Transverse colon (tissue), 4 donors: ENCODE measurements around the gene CNTNAP2. TPM values are rescaled to one million over a fixed set of nuclear protein-coding genes. Genes with fewer than 3 reads are reported as not detected.

Experiments
- DNase-seq: peaks from one replicate; pipeline ENCODE4 v3.0.0-alpha.2; 2019
- H3K27ac ChIP-seq, 4 donors: fragments of 200-600 bp; sonication (generic); 2 replicates each; pipeline ENCODE4 v1.5.1; 2016 to 2018; ENCODE audit warnings: inconsistent platforms in 4 of 4
- H3K27me3 ChIP-seq: fragments of 200-600 bp; sonication (generic); 2 replicates; pipeline ENCODE4 v1.5.1; 2017; ENCODE audit warnings: inconsistent platforms
- H3K36me3 ChIP-seq, 4 donors: fragments of 200-600 bp; sonication (generic); 2 replicates each; pipeline ENCODE4 v1.5.1; 2017 to 2019; ENCODE audit warnings: inconsistent platforms in 4 of 4
- H3K4me1 ChIP-seq, 4 donors: fragments of 200-600 bp; sonication (generic); 2 replicates each; pipeline ENCODE4 v1.5.1; 2017 to 2020; ENCODE audit warnings: inconsistent platforms in 4 of 4
- H3K4me3 ChIP-seq, 4 donors: fragments of 200-600 bp; sonication (generic); 1 replicate in 1 of 4; 2 replicates in 3 of 4; pipeline versions ENCODE4 v1.5.1 to v1.6.1; 2017 to 2019; ENCODE audit warnings: inconsistent platforms in 4 of 4
- H3K9me3 ChIP-seq, 2 donors: fragments of 200-600 bp; sonication (generic); 2 replicates each; pipeline ENCODE4 v1.5.1; 2017 to 2019; ENCODE audit warnings: inconsistent platforms in 2 of 2
- EP300 ChIP-seq: sonication (generic); formaldehyde crosslinking; IDR thresholded peaks from one replicate; pipeline ENCODE4 v1.6.1; 2017; ENCODE audit warnings: antibody characterized with exemption, low read depth
- POLR2A ChIP-seq: fragments of 450-650 bp; IDR thresholded peaks from one replicate; pipeline ENCODE4 v1.6.1; 2016; ENCODE audit warnings: antibody characterized with exemption, mild to moderate bottlenecking, moderate library complexity
- POLR2AphosphoS5 ChIP-seq, 3 donors: sonication (generic); formaldehyde crosslinking; IDR thresholded peaks; one replicate each; pipeline ENCODE4 v1.6.1; 2016; ENCODE audit warnings: antibody characterized with exemption in 3 of 3
- WGBS, 2 donors: methylation state at CpG; one replicate each; pipeline ENCODE4 v1.1.5; 2018; ENCODE audit warnings: low coverage in 1 of 2; 5-methylcytosine and 5-hydroxymethylcytosine counted together
- in situ Hi-C, 4 donors: fragments of 200-750 bp; cut with MboI; loops; one replicate each; pipeline versions ENCODE4 v1.15.0 to v1.15.1; 2017; ENCODE audit warnings: low sequenced_read_pairs in 3 of 4, low pct_ligation_motif_present in 1 of 4, low pct_unique_long_range_greater_than_20kb in 1 of 4
- intact Hi-C: fragments of 100-400 bp; cut with DNase I; formaldehyde crosslinking; loops from one replicate; pipeline ENCODE4 v1.15.1; 2023; ENCODE audit warnings: low total_unique reads
- total RNA-seq, 4 donors: library from RNA; depleted of rRNA; stranded (reverse); fragments of >200 nt; gene quantifications; one replicate each; pipeline ENCODE4 v1.1.0, GENCODE V29; 2016
- TF ChIP-seq, protein P1 (sequence below), 5 experiments: fragments of 200-600 bp in 3 of 5; fragments of 450-650 bp in 2 of 5; sonication (generic) in 3 of 5; IDR thresholded peaks; 1 replicate in 2 of 5; 2 replicates in 3 of 5; pipeline ENCODE4 v1.5.1; 2016 to 2017; ENCODE audit warnings: antibody characterized with exemption in 5 of 5, inconsistent platforms in 3 of 5, mild to moderate bottlenecking in 2 of 5, moderate library complexity in 1 of 5

CNTNAP2 gene
- total RNA-seq, 4 donors from 2014 or later, result 0.60 to 2.9 (median 2.4) TPM

DNA sequence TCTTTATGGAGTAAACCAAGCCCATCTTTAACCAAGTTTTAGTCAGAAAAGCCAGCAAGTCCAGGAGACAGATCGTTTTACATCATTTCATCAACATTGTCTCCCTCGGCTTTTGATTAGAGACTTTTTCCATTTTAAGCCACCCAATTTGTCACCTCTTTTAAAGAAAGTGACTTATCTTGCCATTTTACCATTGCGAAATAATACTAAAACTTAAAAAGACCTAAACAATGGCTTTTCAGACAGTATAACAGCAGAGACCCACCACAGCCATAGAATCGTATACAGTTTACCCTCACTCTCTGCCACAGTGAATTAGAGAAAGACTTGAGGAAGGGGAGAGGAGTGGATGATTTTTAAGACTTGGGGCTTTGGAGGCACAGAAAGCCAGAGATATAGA lies 2114.3 kb downstream of the CNTNAP2 start:
- Histone ChIP-seq H3K27ac (no peak overlapping the region), H3K27me3 (no peaks in the 10 kb centered on the region), H3K4me1 (no peaks in the 10 kb centered on the region), H3K4me3 (no peak overlapping the region), H3K36me3 (no peaks in the 10 kb centered on the region), H3K9me3 (no peaks in the 10 kb centered on the region)
- WGBS, 2 donors, result 75 to 89% methylated on average over 4 of the region's 4 CpGs
- in situ Hi-C loops (no loop called here), intact Hi-C loops (no loop called here)
- no peak for TF ChIP-seq EP300
- TF ChIP-seq, protein P1, sequence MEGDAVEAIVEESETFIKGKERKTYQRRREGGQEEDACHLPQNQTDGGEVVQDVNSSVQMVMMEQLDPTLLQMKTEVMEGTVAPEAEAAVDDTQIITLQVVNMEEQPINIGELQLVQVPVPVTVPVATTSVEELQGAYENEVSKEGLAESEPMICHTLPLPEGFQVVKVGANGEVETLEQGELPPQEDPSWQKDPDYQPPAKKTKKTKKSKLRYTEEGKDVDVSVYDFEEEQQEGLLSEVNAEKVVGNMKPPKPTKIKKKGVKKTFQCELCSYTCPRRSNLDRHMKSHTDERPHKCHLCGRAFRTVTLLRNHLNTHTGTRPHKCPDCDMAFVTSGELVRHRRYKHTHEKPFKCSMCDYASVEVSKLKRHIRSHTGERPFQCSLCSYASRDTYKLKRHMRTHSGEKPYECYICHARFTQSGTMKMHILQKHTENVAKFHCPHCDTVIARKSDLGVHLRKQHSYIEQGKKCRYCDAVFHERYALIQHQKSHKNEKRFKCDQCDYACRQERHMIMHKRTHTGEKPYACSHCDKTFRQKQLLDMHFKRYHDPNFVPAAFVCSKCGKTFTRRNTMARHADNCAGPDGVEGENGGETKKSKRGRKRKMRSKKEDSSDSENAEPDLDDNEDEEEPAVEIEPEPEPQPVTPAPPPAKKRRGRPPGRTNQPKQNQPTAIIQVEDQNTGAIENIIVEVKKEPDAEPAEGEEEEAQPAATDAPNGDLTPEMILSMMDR (IDR thresholded peaks at IDR 0.05), result no peak
- no peak for TF ChIP-seq POLR2A
- no peak for TF ChIP-seq POLR2AphosphoS5 (IDR thresholded peaks at IDR 0.05)
- no peak for DNase-seq

DNA sequence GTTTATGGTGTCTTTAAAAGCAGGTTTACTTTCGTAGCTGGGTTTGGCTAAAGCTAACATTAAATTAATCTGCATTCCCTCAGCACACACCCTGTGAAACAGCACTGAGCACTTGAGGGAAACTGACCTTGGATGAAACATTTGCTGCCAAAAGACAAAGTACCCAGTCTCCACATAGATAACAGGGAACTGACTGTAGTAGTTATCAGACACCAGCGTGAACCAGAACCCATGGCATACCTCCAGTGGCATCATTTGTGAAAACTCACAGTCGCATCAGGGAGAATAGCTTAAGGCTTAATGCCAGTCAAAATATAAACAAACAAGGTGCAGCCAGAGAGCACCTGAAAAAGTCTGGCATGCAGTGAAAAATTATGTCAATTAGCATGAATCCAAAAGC lies 2116.2 kb downstream of the CNTNAP2 start:
- H3K36me3 ChIP-seq, result no peaks in the 10 kb centered on the region
- intact Hi-C loops, result no loop called here
- no peaks in the 10 kb centered on the region for H3K9me3 ChIP-seq
- in situ Hi-C loops, result no loop called here
- no peak for DNase-seq
- H3K4me1 ChIP-seq, result no peaks in the 10 kb centered on the region
- H3K27ac ChIP-seq, result no peak overlapping the region
- 57 to 62% methylated on average over 3 of the region's 3 CpGs for WGBS, 2 donors
- TF ChIP-seq POLR2AphosphoS5 (IDR thresholded peaks at IDR 0.05), result no peak
- TF ChIP-seq EP300, result no peak
- TF ChIP-seq POLR2A, result no peak
- TF ChIP-seq, protein P1 (IDR thresholded peaks at IDR 0.05), result no peak
- H3K4me3 ChIP-seq, result no peak overlapping the region
- H3K27me3 ChIP-seq, result no peaks in the 10 kb centered on the region

DNA sequence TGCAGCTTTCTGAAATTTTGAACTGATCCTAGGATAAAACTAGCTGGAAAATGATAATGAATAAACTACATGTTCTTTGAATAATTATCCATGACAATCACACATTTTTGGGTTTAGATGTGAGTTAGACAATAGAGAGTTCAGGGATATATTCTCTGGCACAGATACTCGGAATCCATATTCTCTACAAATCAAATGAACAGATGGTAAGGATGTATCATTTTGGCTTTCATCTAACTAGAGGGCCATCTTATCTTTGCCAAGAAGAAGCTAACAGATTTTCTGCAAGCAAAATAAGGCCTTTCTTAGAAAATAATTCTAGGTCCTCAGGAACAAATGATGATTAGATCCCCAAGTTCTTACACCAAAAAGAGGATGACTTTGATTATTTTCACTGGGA lies 2118.1 kb downstream of the CNTNAP2 start:
- no peaks in the 10 kb centered on the region for H3K27me3 ChIP-seq
- peaks cover 0 to 6% (median 0%) of the 10 kb centered on the region in 4 donors for H3K4me1 ChIP-seq
- intact Hi-C loops (no loop called here), in situ Hi-C loops (no loop called here)
- no peak overlapping the region for H3K27ac ChIP-seq
- TF ChIP-seq EP300, result no peak
- TF ChIP-seq POLR2A, result no peak
- no peak for TF ChIP-seq POLR2AphosphoS5 (IDR thresholded peaks at IDR 0.05)
- TF ChIP-seq, protein P1 (IDR thresholded peaks at IDR 0.05), result no peak
- no peaks in the 10 kb centered on the region for H3K36me3 ChIP-seq
- 69 to 75% methylated on average over 1 of the region's 1 CpG for WGBS, 2 donors
- H3K9me3 ChIP-seq, result no peaks in the 10 kb centered on the region
- DNase-seq, result no peak
- no peak overlapping the region for H3K4me3 ChIP-seq

DNA sequence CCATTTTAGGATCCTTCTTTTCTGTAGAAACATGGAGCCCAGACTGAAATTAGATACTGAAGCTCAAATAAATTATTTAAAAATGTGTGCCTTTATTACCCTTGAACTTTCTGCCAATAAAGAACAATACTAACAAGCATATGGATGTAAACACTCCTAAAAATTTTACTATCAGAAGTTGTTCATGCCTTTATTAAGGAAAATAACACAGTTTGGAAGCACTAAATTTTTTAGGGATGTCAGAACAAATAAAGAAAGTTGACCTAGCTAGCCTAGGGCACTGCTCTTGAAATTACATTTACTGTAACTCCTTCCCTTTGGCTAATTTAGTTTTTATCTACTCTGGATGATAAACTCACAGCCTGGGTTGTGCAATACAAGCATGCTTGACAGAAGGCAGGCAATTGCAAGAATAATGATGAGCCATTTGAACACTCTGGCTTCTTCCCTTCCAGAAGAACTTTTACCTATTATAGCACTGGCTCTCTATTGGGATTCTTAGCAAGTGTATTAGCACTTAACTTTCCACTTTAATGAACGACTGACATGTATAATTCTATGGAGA lies 2122.2 kb downstream of the CNTNAP2 start:
- no peaks in the 10 kb centered on the region for H3K9me3 ChIP-seq
- peaks cover 13% of the 10 kb centered on the region for H3K27me3 ChIP-seq
- H3K36me3 ChIP-seq, result no peaks in the 10 kb centered on the region
- H3K4me3 ChIP-seq, result no peak overlapping the region
- peaks cover 0 to 10% (median 2%) of the 10 kb centered on the region in 4 donors for H3K4me1 ChIP-seq
- 70 to 71% methylated on average over 1 of the region's 1 CpG for WGBS, 2 donors
- no peak for DNase-seq
- no peak overlapping the region for H3K27ac ChIP-seq
- in situ Hi-C loops (no loop called here), intact Hi-C loops (no loop called here)
- TF ChIP-seq POLR2AphosphoS5 (IDR thresholded peaks at IDR 0.05), result no peak
- TF ChIP-seq EP300, result no peak
- no peak for TF ChIP-seq POLR2A
